ENCODE results near the gene BCL2. TPM values are rescaled to one million over a fixed set of nuclear protein-coding genes. Genes with fewer than 3 reads are reported as not detected.

Gene BCL2
- polyA plus RNA-seq, 6 donors from 2014 or later, result 11.8 to 43.0 (median 30.1) TPM

- Mint-ChIP-seq H3K4me3 (peak overlapping the region in 1 of 8 donors; percentile 45), H3K36me3 (peaks cover 4 to 8% of the 10 kb centered on the region in 2 donors), H3K27me3 (peaks cover 0 to 4% (median 0%) of the 10 kb centered on the region in 3 donors), H3K27ac (peak overlapping the region in 2 of 6 donors; percentile 7 to 9), H3K9me3 (peaks cover 4 to 12% (median 6%) of the 10 kb centered on the region in 7 donors), H3K4me1 (peaks cover 19 to 27% (median 22%) of the 10 kb centered on the region in 3 donors)
- ATAC-seq (ENCODE audit: low read depth in 2 of 2) (no peak), DNase-seq (no peak)
These were observed 205.5 kb downstream of the BCL2 start for GRCh38 chr18:63113899-63114565.

- no peak overlapping the region for H3K27ac Mint-ChIP-seq
- H3K4me3 Mint-ChIP-seq, result no peak overlapping the region
- peaks cover 0 to 4% (median 0%) of the 10 kb centered on the region in 3 donors for H3K27me3 Mint-ChIP-seq
- ATAC-seq (ENCODE audit: low read depth in 2 of 2) (no peak), DNase-seq (no peak)
- peaks cover 4 to 8% of the 10 kb centered on the region in 2 donors for H3K36me3 Mint-ChIP-seq
- H3K9me3 Mint-ChIP-seq, result peaks cover 4 to 12% (median 6%) of the 10 kb centered on the region in 7 donors
- peaks cover 15 to 31% (median 22%) of the 10 kb centered on the region in 3 donors for H3K4me1 Mint-ChIP-seq
These were observed 206.9 kb downstream of the BCL2 start for GRCh38 chr18:63112706-63113105.

- H3K27me3 Mint-ChIP-seq, result peaks cover 0 to 4% (median 0%) of the 10 kb centered on the region in 3 donors
- ATAC-seq (ENCODE audit: low read depth in 2 of 2) (peak in 1 of 2 donors; percentile 63), DNase-seq (no peak)
- H3K4me1 Mint-ChIP-seq, result peaks cover 15 to 40% (median 27%) of the 10 kb centered on the region in 3 donors
- H3K27ac Mint-ChIP-seq, result no peak overlapping the region
- H3K36me3 Mint-ChIP-seq, result peaks cover 4 to 8% of the 10 kb centered on the region in 2 donors
- peak overlapping the region in 3 of 8 donors; percentile 17 to 51 (median 22) for H3K4me3 Mint-ChIP-seq
- H3K9me3 Mint-ChIP-seq, result peaks cover 4 to 12% (median 6%) of the 10 kb centered on the region in 7 donors
These were observed 207.7 kb downstream of the BCL2 start for GRCh38 chr18:63111671-63112402.

GRCh38 chr18:63109802-63110201, 209.8 kb downstream of the BCL2 start:
- Mint-ChIP-seq H3K27me3 (no peaks in the 10 kb centered on the region), H3K27ac (peak overlapping the region in 2 of 6 donors; percentile 17 to 55), H3K4me1 (peaks cover 32 to 60% (median 47%) of the 10 kb centered on the region in 3 donors), H3K4me3 (no peak overlapping the region), H3K36me3 (peaks cover 4 to 8% of the 10 kb centered on the region in 2 donors), H3K9me3 (peaks cover 4 to 12% (median 6%) of the 10 kb centered on the region in 7 donors)
- ATAC-seq (ENCODE audit: low read depth in 2 of 2) (no peak), DNase-seq (no peak)

- Mint-ChIP-seq H3K27me3 (no peaks in the 10 kb centered on the region), H3K36me3 (peaks cover 4 to 8% of the 10 kb centered on the region in 2 donors), H3K9me3 (peaks cover 4 to 12% (median 6%) of the 10 kb centered on the region in 7 donors), H3K4me3 (peak overlapping the region in 1 of 8 donors; percentile 22), H3K4me1 (peaks cover 35 to 59% (median 49%) of the 10 kb centered on the region in 3 donors), H3K27ac (no peak overlapping the region)
- ATAC-seq (ENCODE audit: low read depth in 2 of 2), result no peak
- no peak for DNase-seq
These were observed 210.5 kb downstream of the BCL2 start for GRCh38 chr18:63109022-63109421.

GRCh38 chr18:63107931-63108330, 211.6 kb downstream of the BCL2 start:
- peak overlapping the region in 3 of 6 donors; percentile 68 to 82 (median 76) for H3K27ac Mint-ChIP-seq
- peak overlapping the region in 3 of 8 donors; percentile 15 to 89 (median 19) for H3K4me3 Mint-ChIP-seq
- peaks cover 0 to 8% of the 10 kb centered on the region in 2 donors for H3K36me3 Mint-ChIP-seq
- H3K9me3 Mint-ChIP-seq, result peaks cover 4 to 12% (median 6%) of the 10 kb centered on the region in 7 donors
- ATAC-seq (ENCODE audit: low read depth in 2 of 2) (no peak), DNase-seq (no peak)
- H3K4me1 Mint-ChIP-seq, result peaks cover 40 to 62% (median 42%) of the 10 kb centered on the region in 3 donors
- H3K27me3 Mint-ChIP-seq, result peaks cover 0 to 10% (median 4%) of the 10 kb centered on the region in 3 donors

- H3K27me3 Mint-ChIP-seq, result peaks cover 0 to 13% (median 5%) of the 10 kb centered on the region in 3 donors
- no peak for DNase-seq
- peak overlapping the region in 6 of 8 donors; percentile 19 to 90 (median 86) for H3K4me3 Mint-ChIP-seq
- H3K4me1 Mint-ChIP-seq, result peaks cover 36 to 59% (median 37%) of the 10 kb centered on the region in 3 donors
- peaks cover 0 to 6% (median 3%) of the 10 kb centered on the region in 7 donors for H3K9me3 Mint-ChIP-seq
- no peak for ATAC-seq (ENCODE audit: low read depth in 2 of 2)
- peaks cover 0 to 1% of the 10 kb centered on the region in 2 donors for H3K36me3 Mint-ChIP-seq
- peak overlapping the region in 4 of 6 donors; percentile 82 to 95 (median 93) for H3K27ac Mint-ChIP-seq
These were observed 212.3 kb downstream of the BCL2 start for GRCh38 chr18:63107171-63107845.

- peak; percentile 4 to 12 for ATAC-seq (ENCODE audit: low read depth in 2 of 2)
- DNase-seq, result no peak
- Mint-ChIP-seq H3K36me3 (no peaks in the 10 kb centered on the region), H3K9me3 (peaks cover 0 to 3% (median 0%) of the 10 kb centered on the region in 7 donors), H3K4me3 (peak overlapping the region; percentile 13 to 90 (median 82)), H3K4me1 (peaks cover 30 to 53% (median 32%) of the 10 kb centered on the region in 3 donors), H3K27me3 (peaks cover 5 to 13% (median 5%) of the 10 kb centered on the region in 3 donors), H3K27ac (peak overlapping the region; percentile 82 to 97 (median 93))
These were observed 212.8 kb downstream of the BCL2 start for GRCh38 chr18:63106727-63107126.

- ATAC-seq (ENCODE audit: low read depth in 2 of 2), result peak; percentile 91 to 93
These were observed 213.8 kb downstream of the BCL2 start for GRCh38 chr18:63105636-63106316.

GRCh38 chr18:63104868-63105267, 214.7 kb downstream of the BCL2 start:
- H3K4me1 Mint-ChIP-seq, result peaks cover 35 to 56% (median 40%) of the 10 kb centered on the region in 3 donors
- ATAC-seq (ENCODE audit: low read depth in 2 of 2), result no peak

More at GRCh38 chr18:63105636-63106316, 213.8 kb downstream of the BCL2 start:
- Mint-ChIP-seq H3K36me3 (no peaks in the 10 kb centered on the region), H3K9me3 (no peaks in the 10 kb centered on the region), H3K4me1 (peaks cover 31 to 48% (median 32%) of the 10 kb centered on the region in 3 donors), H3K4me3 (peak overlapping the region; percentile 13 to 89 (median 78)), H3K27me3 (peaks cover 7 to 17% (median 7%) of the 10 kb centered on the region in 3 donors), H3K27ac (peak overlapping the region; percentile 26 to 97 (median 93))
- peak; percentile 16 for DNase-seq

GRCh38 chr18:63102941-63103744, 216.4 kb downstream of the BCL2 start:
- Mint-ChIP-seq H3K27ac (peak overlapping the region in 5 of 6 donors; percentile 16 to 78 (median 46)), H3K36me3 (no peaks in the 10 kb centered on the region), H3K4me1 (peaks cover 45 to 73% (median 54%) of the 10 kb centered on the region in 3 donors), H3K9me3 (no peaks in the 10 kb centered on the region), H3K4me3 (no peak overlapping the region), H3K27me3 (peaks cover 10 to 21% (median 17%) of the 10 kb centered on the region in 3 donors)
- ATAC-seq (ENCODE audit: low read depth in 2 of 2) (no peak), DNase-seq (no peak)

More at GRCh38 chr18:63104868-63105267, 214.7 kb downstream of the BCL2 start:
- Mint-ChIP-seq H3K4me3 (peak overlapping the region in 2 of 8 donors; percentile 21 to 60), H3K36me3 (no peaks in the 10 kb centered on the region), H3K27me3 (peaks cover 10 to 21% (median 11%) of the 10 kb centered on the region in 3 donors), H3K9me3 (no peaks in the 10 kb centered on the region), H3K27ac (peak overlapping the region in 5 of 6 donors; percentile 5 to 94 (median 64))
- no peak for DNase-seq

Data from naive B cell (primary cell).